GM23338 (cell line): ENCODE measurements around the gene HOXC9. TPM values are rescaled to one million over a fixed set of nuclear protein-coding genes. Genes with fewer than 3 reads are reported as not detected.
A peak's percentile ranks its signal among the peaks of the same experiment; 100 is the strongest.

Experiments
- ATAC-seq: fragments of 200-7000 bp; cut with Tn5 transposase; 3 replicates; pipeline ENCODE4 v1.9.1; 2020
- DNase-seq: peaks from one replicate; pipeline ENCODE4 v3.0.0-alpha.2; 2015; ENCODE audit warnings: low spot score
- H2AFZ ChIP-seq: fragments of 200-600 bp; sonication (generic); 2 replicates; pipeline ENCODE4 v1.8.0; 2016; ENCODE audit warnings: antibody characterized with exemption, mild to moderate bottlenecking, moderate library complexity
- H3F3A ChIP-seq: fragments of 200-600 bp; sonication (generic); replicated peaks from 2 replicates; pipeline ENCODE4 v1.8.0; 2017; ENCODE audit warnings: antibody characterized with exemption, mixed run types, low read depth
- H3K27ac ChIP-seq: fragments of 200-600 bp; sonication (generic); 2 replicates; pipeline ENCODE4 v1.6.1; 2016; ENCODE audit warnings: low read depth
- H3K27me3 ChIP-seq: fragments of 200-600 bp; sonication (generic); 2 replicates; pipeline ENCODE4 v1.8.0; 2016; ENCODE audit warnings: mild to moderate bottlenecking, mixed run types, moderate library complexity; ENCODE audit not compliant: insufficient read depth
- H3K36me3 ChIP-seq: fragments of 200-600 bp; sonication (generic); 2 replicates; pipeline ENCODE4 v1.8.0; 2016; ENCODE audit warnings: mild to moderate bottlenecking; ENCODE audit not compliant: insufficient read depth
- H3K4me1 ChIP-seq: fragments of 200-600 bp; sonication (generic); 2 replicates; pipeline ENCODE4 v1.8.0; 2016; ENCODE audit warnings: mild to moderate bottlenecking, moderate library complexity; ENCODE audit not compliant: insufficient read depth
- H3K4me2 ChIP-seq: fragments of 200-600 bp; sonication (generic); 2 replicates; pipeline ENCODE4 v1.7.1; 2017; ENCODE audit warnings: mixed run types
- H3K4me3 ChIP-seq: fragments of 200-600 bp; sonication (generic); 2 replicates; pipeline ENCODE4 v1.6.1; 2016; ENCODE audit warnings: mixed run types
- H3K79me2 ChIP-seq: fragments of 200-600 bp; sonication (generic); replicated peaks from 2 replicates; pipeline ENCODE4 v1.8.0; 2017; ENCODE audit warnings: mild to moderate bottlenecking; ENCODE audit not compliant: insufficient read depth
- H3K9me2 ChIP-seq: fragments of 200-600 bp; sonication (generic); 2 replicates; pipeline ENCODE4 v1.8.0; 2017; ENCODE audit not compliant: insufficient read depth
- H4K20me1 ChIP-seq: fragments of 200-600 bp; sonication (generic); replicated peaks from 2 replicates; pipeline ENCODE4 v1.8.0; 2017; ENCODE audit warnings: mild to moderate bottlenecking; ENCODE audit not compliant: insufficient read depth
- H3K27ac Mint-ChIP-seq: 2 replicates; pipeline ENCODE4 v1.8.0; 2020; ENCODE audit warnings: inconsistent platforms, mild to moderate bottlenecking, moderate library complexity, mixed read lengths
- H3K27me3 Mint-ChIP-seq: 3 replicates; pipeline ENCODE4 v1.8.0; 2022; ENCODE audit warnings: low read depth, mild to moderate bottlenecking, moderate library complexity, mixed read lengths, inconsistent platforms; ENCODE audit not compliant: insufficient read depth, poor library complexity
- H3K36me3 Mint-ChIP-seq: 3 replicates; pipeline ENCODE4 v1.8.0; 2021; ENCODE audit warnings: low read depth, mild to moderate bottlenecking, inconsistent platforms, moderate library complexity, mixed read lengths
- H3K4me1 Mint-ChIP-seq: 3 replicates; pipeline ENCODE4 v1.8.0; 2020; ENCODE audit warnings: mild to moderate bottlenecking, inconsistent platforms, mixed read lengths
- H3K4me3 Mint-ChIP-seq: 3 replicates; pipeline ENCODE4 v1.8.0; 2021; ENCODE audit warnings: moderate library complexity, mild to moderate bottlenecking, inconsistent platforms, mixed read lengths
- H3K9me3 Mint-ChIP-seq: 3 replicates; pipeline ENCODE4 v1.8.0; 2020; ENCODE audit warnings: moderate library complexity, mild to moderate bottlenecking, inconsistent platforms, mixed read lengths
- EZH2 ChIP-seq: fragments of 200-600 bp; sonication (generic); IDR thresholded peaks from one replicate; pipeline ENCODE4 v1.8.0; 2017; ENCODE audit warnings: antibody characterized with exemption, mild to moderate bottlenecking, low read depth; ENCODE audit not compliant: unreplicated experiment
- EZH2phosphoT487 ChIP-seq: fragments of 200-600 bp; sonication (generic); IDR thresholded peaks from one replicate; pipeline ENCODE4 v1.8.1; 2018; ENCODE audit warnings: antibody characterized with exemption; ENCODE audit not compliant: unreplicated experiment
- JUNB ChIP-seq: IDR thresholded peaks from one replicate; pipeline ENCODE4 v1.6.1; 2016; ENCODE audit warnings: antibody characterized with exemption; ENCODE audit not compliant: unreplicated experiment
- POLR2AphosphoS5 ChIP-seq: IDR thresholded peaks from 2 replicates; pipeline ENCODE4 v1.6.1; 2016; ENCODE audit warnings: antibody characterized with exemption, low read depth
- ZNF114 ChIP-seq: fragments of 250-450 bp; sonication (Bioruptor Pico); IDR thresholded peaks from 2 replicates; pipeline ENCODE4 v1.5.0; 2020; ENCODE audit warnings: mild to moderate bottlenecking, moderate library complexity
- polyA plus RNA-seq: library from polyadenylated mRNA; unstranded; fragments of >200 nt; fragmentation: Nextera tagmentation; extraction: Ambion mirVana; gene quantifications from 2 replicates; pipeline ENCODE4 v1.2.1, GENCODE V29; 2016
- total RNA-seq: library from RNA; depleted of rRNA; stranded (reverse); fragments of >200 nt; shearing (Covaris generic); gene quantifications from 2 replicates; pipeline ENCODE4 v1.2.3, GENCODE V29; 2014
- TF ChIP-seq, protein P1 (sequence below): IDR thresholded peaks from one replicate; pipeline ENCODE4 v1.6.1; 2018; ENCODE audit warnings: antibody characterized with exemption; ENCODE audit not compliant: unreplicated experiment
- TF ChIP-seq, protein P2 (sequence below), 2 experiments: fragments of 200-600 bp in 1 of 2; sonication (generic) in 1 of 2; conservative IDR thresholded peaks; 2 replicates each; pipeline versions ENCODE4 v1.5.1 to v1.6.1; 2016 to 2017; ENCODE audit warnings: antibody characterized with exemption in 2 of 2, low read depth in 2 of 2, mild to moderate bottlenecking in 2 of 2, moderate library complexity in 1 of 2

HOXC9 gene
- total and polyA plus RNA-seq, 2 experiments from 2014 or later: not detected

DNA sequence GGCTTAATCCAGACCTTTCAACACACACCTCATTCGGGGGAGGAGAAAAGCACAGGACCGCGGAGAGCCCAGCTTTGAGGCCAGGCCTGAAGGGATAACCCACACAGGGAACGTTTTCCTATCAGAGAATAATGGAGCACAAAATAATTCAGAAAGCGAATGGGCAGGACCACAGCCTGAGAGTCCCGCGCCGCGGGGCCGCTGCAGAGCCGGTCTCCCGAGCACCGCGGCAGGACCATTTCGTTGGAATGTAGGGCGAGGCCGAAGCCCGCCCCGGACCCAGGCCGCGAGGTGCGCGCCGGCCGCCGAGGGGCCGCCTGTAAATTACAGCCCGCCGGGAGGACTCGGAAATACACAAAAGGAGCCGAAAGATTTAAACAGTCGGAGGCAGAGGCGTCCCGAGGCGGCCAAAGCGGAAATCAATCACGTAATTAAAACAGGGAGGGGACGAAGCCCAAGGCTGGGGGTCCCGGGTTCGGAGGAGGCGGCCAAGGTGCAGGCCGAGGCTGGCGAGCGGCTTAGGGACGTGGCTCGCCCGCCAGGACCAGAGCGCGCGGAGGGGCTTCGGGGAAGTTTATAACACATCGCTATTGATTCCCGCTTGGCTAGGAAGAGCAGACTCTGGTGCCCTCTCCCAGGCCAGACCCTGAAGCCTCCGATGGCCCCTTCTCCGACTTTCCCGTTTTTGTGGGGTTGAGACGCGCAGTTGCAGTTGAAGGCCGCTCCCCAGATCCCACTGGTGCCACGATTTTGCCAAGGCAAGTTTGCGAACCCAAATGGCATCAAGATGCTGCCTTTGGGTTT, 47.4 kb downstream of the HOXC9 start:
- TF ChIP-seq EZH2phosphoT487: peak; percentile 90
- TF ChIP-seq EZH2: peak; percentile 97
- TF ChIP-seq POLR2AphosphoS5: no peak
- TF ChIP-seq, protein P1, sequence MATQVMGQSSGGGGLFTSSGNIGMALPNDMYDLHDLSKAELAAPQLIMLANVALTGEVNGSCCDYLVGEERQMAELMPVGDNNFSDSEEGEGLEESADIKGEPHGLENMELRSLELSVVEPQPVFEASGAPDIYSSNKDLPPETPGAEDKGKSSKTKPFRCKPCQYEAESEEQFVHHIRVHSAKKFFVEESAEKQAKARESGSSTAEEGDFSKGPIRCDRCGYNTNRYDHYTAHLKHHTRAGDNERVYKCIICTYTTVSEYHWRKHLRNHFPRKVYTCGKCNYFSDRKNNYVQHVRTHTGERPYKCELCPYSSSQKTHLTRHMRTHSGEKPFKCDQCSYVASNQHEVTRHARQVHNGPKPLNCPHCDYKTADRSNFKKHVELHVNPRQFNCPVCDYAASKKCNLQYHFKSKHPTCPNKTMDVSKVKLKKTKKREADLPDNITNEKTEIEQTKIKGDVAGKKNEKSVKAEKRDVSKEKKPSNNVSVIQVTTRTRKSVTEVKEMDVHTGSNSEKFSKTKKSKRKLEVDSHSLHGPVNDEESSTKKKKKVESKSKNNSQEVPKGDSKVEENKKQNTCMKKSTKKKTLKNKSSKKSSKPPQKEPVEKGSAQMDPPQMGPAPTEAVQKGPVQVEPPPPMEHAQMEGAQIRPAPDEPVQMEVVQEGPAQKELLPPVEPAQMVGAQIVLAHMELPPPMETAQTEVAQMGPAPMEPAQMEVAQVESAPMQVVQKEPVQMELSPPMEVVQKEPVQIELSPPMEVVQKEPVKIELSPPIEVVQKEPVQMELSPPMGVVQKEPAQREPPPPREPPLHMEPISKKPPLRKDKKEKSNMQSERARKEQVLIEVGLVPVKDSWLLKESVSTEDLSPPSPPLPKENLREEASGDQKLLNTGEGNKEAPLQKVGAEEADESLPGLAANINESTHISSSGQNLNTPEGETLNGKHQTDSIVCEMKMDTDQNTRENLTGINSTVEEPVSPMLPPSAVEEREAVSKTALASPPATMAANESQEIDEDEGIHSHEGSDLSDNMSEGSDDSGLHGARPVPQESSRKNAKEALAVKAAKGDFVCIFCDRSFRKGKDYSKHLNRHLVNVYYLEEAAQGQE: no peak
- Mint-ChIP-seq H3K9me3 (no peaks in the 10 kb centered on the region; the same call in 2 of the 3 replicates), H3K36me3 (no peaks in the 10 kb centered on the region), H3K4me1 (peaks cover 24% of the 10 kb centered on the region), H3K27me3 (peaks cover 100% of the 10 kb centered on the region), H3K4me3 (0 out of 3 replicates have a peak overlapping the region, but pooled peaks have one; percentile 39), H3K27ac (no peak overlapping the region)
- no peak overlapping the region for H3K27ac ChIP-seq
- peaks cover 3% of the 10 kb centered on the region; the same call in 1 of the 2 replicates for H3K36me3 ChIP-seq
- ATAC-seq (peak; percentile 58), DNase-seq (no peak)
- H3K27me3 ChIP-seq: peaks cover 100% of the 10 kb centered on the region
- no peaks in the 10 kb centered on the region for H3K79me2 ChIP-seq
- no peaks in the 10 kb centered on the region for H3K9me2 ChIP-seq
- peaks cover 51% of the 10 kb centered on the region for H3K4me1 ChIP-seq
- peak overlapping the region; percentile 62 for H3K4me2 ChIP-seq
- peaks cover 76% of the 10 kb centered on the region for H4K20me1 ChIP-seq
- peak overlapping the region; percentile 56; the same call in 1 of the 2 replicates for H2AFZ ChIP-seq
- H3F3A ChIP-seq: peaks cover 46% of the 10 kb centered on the region
- H3K4me3 ChIP-seq: peak overlapping the region; percentile 41

DNA sequence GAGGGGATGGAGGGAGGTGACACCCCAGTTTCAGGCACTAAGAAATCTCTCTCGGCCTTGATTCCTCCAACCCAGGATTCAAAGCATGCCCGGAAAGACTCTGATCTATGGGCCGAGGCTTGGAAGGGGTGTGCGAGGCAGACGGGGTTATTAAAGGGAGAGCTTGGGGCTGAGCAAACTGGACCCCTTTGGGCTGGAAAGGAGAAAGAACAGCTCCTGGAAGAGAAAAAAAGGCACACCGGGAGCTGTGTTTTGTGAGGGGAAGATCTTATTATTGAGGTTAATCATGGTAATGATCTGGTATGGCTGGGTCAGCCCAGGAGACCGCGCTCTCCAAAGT, 48.0 kb downstream of the HOXC9 start:
- Mint-ChIP-seq H3K27ac (no peak overlapping the region), H3K9me3 (no peaks in the 10 kb centered on the region; the same call in 2 of the 3 replicates), H3K4me3 (no peak overlapping the region), H3K36me3 (no peaks in the 10 kb centered on the region), H3K27me3 (peaks cover 100% of the 10 kb centered on the region), H3K4me1 (peaks cover 26% of the 10 kb centered on the region)
- H3K4me1 ChIP-seq: peaks cover 57% of the 10 kb centered on the region
- H4K20me1 ChIP-seq: peaks cover 79% of the 10 kb centered on the region
- no peak overlapping the region for H3K27ac ChIP-seq
- no peaks in the 10 kb centered on the region for H3K79me2 ChIP-seq
- H3K36me3 ChIP-seq: peaks cover 3% of the 10 kb centered on the region; the same call in 1 of the 2 replicates
- peaks cover 51% of the 10 kb centered on the region for H3F3A ChIP-seq
- no peak for ATAC-seq
- H3K27me3 ChIP-seq: peaks cover 100% of the 10 kb centered on the region
- peak overlapping the region; percentile 41; the same call in 1 of the 2 replicates for H3K4me3 ChIP-seq
- no peak for DNase-seq
- TF ChIP-seq EZH2 (peak; percentile 72), ZNF114 (CRISPR knock-in tag) (no peak), JUNB (no peak)
- TF ChIP-seq, protein P2, sequence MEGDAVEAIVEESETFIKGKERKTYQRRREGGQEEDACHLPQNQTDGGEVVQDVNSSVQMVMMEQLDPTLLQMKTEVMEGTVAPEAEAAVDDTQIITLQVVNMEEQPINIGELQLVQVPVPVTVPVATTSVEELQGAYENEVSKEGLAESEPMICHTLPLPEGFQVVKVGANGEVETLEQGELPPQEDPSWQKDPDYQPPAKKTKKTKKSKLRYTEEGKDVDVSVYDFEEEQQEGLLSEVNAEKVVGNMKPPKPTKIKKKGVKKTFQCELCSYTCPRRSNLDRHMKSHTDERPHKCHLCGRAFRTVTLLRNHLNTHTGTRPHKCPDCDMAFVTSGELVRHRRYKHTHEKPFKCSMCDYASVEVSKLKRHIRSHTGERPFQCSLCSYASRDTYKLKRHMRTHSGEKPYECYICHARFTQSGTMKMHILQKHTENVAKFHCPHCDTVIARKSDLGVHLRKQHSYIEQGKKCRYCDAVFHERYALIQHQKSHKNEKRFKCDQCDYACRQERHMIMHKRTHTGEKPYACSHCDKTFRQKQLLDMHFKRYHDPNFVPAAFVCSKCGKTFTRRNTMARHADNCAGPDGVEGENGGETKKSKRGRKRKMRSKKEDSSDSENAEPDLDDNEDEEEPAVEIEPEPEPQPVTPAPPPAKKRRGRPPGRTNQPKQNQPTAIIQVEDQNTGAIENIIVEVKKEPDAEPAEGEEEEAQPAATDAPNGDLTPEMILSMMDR (conservative IDR thresholded peaks at IDR 0.05; ENCODE audit: low read depth in 2 of 2): no peak
- TF ChIP-seq, protein P1: no peak
- H2AFZ ChIP-seq: no peak overlapping the region
- H3K4me2 ChIP-seq: no peak overlapping the region
- no peaks in the 10 kb centered on the region for H3K9me2 ChIP-seq
